HG03060 (cell line): ENCODE data around the gene SEC62.

ENCODE experiments used
- ATAC-seq: cut with Tn5 transposase; IDR thresholded peaks from one replicate; pipeline ENCODE4 v1.9.1; 2021; ENCODE audit warnings: low read depth, moderate number of reproducible peaks; ENCODE audit not compliant: unreplicated experiment

Gene SEC62

GRCh38 chr3:169966428-169966950 lies at the start of gene SEC62:
SEC62 (plus strand) TSS chr3:169966807; CDS start chr3:169966823, 16 bp downstream.
- ATAC-seq: peak; percentile 82

DNA sequence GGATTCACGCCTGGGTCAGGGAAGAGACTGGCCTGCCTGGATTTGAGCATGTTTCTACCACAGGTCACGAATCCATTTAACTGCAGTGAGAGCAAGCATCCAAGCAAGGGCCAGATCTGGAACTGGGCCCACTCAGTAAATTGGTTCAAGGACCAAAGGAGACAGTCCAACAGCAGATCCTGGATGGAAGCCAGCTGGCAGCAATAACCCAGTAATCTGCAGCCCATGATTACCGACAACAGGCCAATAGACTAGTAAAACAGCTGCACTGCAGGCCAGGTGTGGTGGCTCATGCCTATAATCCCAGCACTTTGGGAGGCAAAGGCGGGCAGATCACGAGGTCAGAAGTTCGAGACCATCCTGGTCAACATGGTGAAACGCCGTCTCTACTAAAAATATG lies 43.4 kb upstream of the SEC62 start:
- ATAC-seq: no peak

DNA sequence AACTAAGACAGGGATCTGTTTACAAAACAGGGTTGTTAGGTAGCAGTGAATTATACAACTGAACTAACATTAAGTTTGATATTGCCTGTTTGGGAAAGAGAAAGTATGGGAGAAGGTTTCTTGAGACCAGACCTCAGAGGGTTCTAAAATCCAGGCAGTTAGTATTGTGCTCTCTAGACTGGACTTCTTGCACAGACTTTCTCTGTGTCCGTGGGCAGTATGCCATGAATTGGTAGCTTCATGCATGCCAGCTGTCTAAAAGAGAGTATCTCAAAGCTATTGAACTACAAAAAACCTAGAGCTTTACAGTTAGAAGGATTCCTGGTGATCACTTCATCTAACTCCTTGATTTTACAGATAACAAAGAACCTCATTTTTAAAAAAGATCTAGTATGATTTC lies 42.8 kb upstream of the SEC62 start:
- ATAC-seq: no peak

DNA sequence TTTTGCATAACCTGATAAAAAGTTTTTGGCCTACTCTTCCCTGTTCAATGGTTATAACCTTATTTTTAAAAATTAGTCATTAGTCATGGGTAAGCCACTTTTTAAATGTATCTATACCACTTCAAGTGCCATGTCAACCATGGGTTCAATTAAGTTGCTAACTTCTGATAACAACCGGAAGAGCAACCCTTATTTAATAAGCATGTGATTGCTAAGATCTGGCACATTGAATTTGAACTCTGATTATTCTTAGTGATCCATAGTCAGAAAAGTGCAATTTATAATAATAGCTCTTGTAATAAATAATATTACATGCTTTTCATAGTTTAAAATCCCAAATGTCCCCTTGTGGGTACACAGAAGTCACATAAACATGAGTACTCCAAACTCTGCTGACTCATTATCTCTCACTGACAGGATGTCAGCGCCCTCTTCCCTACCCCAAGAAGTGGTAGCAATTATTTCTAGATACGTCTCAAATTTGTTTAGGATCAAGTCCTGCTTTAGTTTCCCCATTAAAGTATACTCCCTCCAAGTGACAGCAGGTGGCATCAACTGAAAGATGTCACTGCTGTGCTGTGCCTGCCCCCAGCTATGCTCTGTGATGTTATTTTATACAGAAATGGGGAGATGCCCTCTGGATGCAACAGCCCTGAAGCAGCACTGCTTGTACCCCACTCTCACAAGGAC lies 36.6 kb upstream of the SEC62 start:
- no peak for ATAC-seq

DNA sequence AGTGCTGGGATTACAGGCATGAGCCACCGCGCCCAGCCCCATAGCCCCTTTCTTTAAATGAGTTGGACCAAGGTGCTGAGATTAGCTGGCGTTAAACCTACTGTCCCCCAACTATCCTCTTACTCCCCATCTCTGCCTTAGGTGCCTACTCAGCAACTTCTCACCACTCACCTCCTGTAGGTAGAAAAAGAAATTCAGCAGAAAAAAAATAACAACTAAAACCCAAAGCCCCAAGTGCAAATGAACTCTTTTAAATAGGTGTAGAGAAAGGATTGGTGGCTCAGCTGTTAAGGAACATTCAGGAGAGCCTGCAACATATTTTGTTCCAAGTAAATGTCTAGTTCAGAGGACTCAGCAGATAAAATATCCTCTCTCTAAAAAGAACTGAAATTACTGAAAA lies 35.8 kb upstream of the SEC62 start:
- no peak for ATAC-seq

DNA sequence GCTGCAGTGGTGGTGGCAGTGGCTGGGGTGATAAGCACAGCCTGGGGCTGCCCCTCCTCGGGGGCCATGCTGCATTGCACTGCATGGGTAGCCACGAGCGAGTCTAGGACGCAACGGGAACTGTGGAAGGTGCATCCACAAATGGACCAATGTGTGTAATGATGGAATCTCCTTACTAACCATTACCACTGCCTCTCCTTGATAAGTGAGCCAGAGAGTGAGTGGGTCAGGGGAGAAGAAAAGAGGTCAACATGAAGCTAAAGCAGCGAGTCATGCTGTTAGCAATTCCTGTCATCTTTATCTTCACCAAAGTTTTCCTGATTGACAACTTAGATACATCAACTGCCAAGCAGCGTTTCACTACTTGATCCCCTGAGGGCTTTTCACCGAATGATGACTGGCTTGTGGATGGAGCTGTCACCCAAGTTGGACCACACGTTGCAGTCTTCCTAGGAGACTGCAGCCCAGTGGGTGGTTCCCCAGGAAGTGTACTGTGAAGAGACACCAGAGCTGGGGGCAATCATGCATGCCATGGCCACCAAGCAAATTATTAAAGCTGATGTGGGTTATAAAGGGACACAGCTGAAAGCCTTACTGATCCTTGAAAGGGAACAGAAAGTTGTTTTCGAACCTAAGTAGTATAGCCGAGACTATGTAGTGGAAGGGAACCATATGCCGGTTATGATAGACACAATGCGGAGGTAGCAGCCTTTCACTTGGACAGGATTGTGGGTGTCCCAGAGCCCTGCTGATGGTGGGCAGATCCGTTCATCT lies 34.7 kb upstream of the SEC62 start:
- ATAC-seq: peak; percentile 92

GRCh38 chr3:169939320-169939719 lies 27.3 kb upstream of the SEC62 start:
- no peak for ATAC-seq

- ATAC-seq: no peak
Observed at GRCh38 chr3:169939751-169940150, 26.9 kb upstream of the SEC62 start.

DNA sequence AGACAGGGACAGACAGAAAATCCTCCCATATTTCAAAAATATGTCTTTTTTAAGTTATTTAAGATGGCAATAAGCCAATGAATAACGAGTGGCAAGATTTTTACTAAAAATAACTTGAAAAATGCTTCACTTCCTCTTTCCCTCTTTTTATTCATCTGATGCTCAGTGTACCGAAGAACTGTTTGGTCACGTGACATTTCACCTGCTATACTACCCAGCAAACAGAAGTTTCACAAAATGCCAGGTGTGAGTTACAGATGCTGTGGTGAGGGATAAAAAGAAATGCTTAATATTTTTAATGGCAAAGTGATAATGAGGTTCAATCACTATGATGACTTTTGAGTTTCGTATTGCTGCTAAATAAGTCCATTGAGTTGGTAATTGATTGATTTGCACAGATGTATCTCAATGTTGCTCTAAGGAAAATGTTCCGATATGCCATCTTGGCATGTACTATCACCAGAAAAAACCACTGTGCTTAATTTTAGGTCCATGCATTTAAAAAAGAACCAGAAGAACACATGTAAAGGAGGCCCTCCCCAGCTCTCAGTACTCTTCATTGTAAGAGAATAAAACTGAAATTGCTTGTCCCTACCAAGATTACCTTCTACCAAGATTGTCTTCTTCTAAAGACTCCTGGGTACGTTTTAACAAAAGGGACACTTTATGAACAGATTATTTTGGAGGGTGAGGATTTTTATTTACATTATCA lies 26.0 kb upstream of the SEC62 start:
- ATAC-seq: peak; percentile 53

DNA sequence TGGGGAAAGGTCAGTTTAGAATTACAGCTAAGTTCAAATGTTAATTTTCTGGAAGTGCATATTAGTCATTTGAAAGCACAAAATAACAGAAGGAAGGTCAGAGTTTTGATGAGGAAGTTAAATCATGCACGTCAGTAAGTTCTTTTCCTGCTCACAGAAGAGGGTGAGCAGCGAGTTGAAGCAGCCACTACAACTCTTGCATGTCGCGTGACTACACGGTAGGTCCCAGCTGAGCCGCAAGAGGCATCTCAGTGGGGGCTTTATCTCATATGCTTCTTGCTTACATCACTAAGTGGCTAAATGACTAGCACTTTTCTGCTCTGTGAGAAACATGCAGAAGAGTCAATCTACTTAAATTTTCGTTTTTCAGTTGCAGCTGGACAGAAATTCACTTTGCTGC lies 21.3 kb upstream of the SEC62 start:
- peak; percentile 71 for ATAC-seq

DNA sequence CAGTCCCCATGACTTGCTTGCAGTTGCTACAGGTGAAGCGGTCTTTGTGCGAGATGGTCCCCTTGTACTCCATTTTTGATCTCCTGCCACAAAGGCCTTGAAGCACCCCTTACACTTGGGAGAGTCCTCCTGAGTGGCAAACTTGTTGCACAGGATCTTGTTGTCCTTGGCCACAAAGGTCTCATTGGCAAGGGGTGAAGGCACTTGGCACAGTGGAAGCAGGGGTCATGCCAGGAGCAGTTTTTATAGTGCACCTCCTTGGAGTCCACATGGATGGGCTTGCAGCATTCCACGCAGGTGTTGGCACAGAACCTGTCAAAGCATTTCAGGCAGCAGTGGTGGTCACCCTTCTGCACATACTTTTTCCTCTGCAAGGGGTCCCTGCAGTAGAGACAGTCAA lies 20.3 kb upstream of the SEC62 start:
- no peak for ATAC-seq

GRCh38 chr3:169948559-169949448 lies 17.8 kb upstream of the SEC62 start:
- no peak for ATAC-seq

DNA sequence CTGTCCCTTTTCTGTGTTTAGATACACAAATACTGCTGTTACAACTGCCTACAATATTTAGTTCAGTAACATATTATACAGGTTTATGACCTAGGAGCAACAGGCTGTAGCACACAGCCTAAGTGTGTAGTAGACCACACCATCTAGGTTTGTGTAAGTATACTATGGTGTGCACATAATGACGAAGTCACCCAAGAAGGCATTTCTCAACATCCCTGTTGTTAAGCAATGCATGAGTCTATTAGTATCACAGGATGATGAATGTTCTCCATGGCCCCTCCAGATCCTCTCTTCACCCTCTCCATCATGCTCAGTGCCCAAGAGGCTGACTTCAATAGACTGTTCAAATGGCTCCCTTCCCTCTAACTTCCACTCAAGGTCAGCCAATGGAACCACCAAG lies 14.6 kb upstream of the SEC62 start:
- ATAC-seq: no peak

DNA sequence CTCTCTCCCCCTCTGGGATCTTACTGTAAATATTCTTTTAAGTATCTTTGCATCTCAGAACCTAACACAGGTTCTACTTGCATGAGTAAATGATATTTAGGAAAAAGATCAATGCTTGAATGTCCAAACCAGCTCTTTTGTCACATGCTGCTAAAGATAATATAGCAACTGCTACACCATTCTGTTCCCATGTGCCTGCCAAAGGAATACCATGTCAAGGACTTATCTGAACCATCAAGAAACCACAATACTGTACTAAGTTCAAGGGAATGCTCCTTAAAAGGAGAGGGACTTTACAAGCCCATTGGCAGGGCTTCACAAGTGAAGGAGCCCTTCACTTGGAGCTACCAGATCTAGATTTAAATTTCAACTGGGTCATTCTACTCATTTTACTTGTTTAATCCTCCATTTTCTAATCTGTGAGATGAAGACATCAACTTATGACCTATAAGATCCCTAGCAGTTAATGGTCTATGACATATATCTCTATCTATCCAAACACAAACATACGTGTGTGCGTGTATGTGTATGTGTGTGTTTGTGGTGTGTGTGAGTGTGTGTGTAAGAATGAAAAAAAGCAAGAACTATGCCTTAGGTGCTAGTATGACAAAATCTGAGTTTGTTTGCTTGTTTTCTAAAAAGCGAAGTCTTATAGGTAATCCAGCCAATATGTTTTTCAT lies 13.0 kb upstream of the SEC62 start:
- ATAC-seq: no peak

- no peak for ATAC-seq
Observed at GRCh38 chr3:169954142-169954756, 12.4 kb upstream of the SEC62 start.

DNA sequence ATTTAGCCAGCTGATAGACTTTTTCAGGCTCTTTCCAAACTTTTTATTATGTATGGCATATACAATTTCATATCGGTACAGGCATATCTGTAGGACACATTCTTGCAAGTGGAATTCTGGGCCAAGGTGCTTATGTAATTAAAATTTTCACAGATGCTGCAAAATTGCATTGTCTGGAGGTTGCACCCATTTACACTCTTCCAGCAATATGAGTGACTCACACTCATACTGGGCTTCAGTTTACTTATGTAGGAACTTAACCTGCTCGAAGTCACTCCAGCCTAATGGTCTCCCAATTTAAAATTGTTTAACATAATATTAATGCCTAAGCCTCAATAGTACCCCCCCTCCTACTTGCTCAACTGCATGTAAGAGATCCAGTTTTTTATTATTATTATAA lies 11.2 kb upstream of the SEC62 start:
- no peak for ATAC-seq

DNA sequence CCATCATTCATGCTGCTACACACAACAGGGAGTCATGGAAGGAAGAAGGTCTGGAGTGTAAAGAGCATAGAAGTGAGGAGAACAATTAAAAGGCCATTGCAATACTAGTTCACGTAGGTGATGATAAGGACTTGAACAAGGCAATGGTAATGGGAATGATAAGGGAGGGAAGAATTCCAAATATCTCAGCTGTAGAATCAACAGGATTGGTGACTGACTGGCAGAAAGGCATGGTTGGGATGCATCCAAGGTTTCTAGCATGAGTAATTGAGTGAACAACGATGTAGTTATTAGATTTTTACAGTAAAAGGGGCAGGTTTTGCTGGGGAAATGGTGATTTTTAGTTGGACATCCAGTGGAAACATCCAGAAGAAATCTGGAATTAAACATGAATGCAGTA lies 2.4 kb upstream of the SEC62 start:
- ATAC-seq: no peak

DNA sequence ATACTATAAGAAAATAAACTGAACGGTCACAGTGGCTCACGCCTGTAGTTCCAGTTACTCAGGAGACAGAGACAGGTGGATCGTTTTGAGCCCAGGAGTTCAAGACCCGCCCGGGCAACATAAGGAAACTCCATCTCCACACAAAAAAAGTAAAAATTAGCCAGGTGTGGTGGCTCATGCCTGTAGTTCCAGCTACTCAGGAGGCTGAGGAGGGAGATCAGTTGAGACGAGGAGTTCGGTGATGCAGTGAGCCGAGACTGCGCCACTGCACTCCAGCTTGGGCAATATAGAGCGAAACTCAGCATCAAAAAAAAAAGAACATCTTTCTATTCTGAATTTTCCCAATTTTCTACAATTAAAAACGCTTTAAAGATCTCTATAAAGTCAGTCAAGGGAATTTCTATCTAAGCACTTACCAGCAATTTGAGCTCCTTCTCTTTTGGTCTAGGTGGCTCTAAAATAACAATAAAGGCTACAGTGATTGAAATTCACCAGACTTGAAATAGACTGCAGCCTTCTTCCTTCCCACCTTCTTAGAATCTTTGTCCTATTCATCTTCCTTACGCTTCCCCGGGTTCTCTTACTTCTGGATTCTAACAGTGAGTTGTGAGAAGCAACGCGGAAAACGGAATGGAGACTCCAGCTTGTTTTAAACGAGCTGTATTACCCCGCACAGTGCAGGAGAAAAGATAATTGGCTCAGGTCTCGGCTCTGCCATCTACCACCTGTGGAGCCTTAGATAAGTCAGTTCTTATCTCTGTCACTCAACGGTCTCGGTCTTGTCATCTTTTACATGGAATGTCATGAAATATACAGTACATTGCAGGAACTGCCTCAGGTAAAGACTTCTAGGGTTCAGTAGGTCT lies 812 bp upstream of the SEC62 start:
- no peak for ATAC-seq
